Activated CD4-positive, alpha-beta T cell treated with anti-CD3 and anti-CD28 coated beads, Interleukin-2, amount 10 ng/mL, durations not matched to agents 24 days and 14 days (primary cell): Measurements from ENCODE around the gene FOXC1. TPM values are rescaled to one million over a fixed set of nuclear protein-coding genes. Genes with fewer than 3 reads are reported as not detected.

Source experiments
- DNase-seq: peaks from one replicate; pipeline ENCODE4 v3.0.0; 2022
- H3K27ac Mint-ChIP-seq: one replicate; pipeline ENCODE4 v1.8.0; 2022; ENCODE audit warnings: mild to moderate bottlenecking, mixed read lengths
- H3K27me3 Mint-ChIP-seq: one replicate; pipeline ENCODE4 v1.8.0; 2022; ENCODE audit warnings: mixed read lengths
- H3K36me3 Mint-ChIP-seq: one replicate; pipeline ENCODE4 v1.8.0; 2022; ENCODE audit warnings: low read depth, mild to moderate bottlenecking, mixed read lengths
- H3K4me1 Mint-ChIP-seq: one replicate; pipeline ENCODE4 v1.8.0; 2021; ENCODE audit warnings: mixed read lengths
- H3K4me3 Mint-ChIP-seq: one replicate; pipeline ENCODE4 v1.8.0; 2022; ENCODE audit warnings: mild to moderate bottlenecking, moderate library complexity, mixed read lengths
- H3K9me3 Mint-ChIP-seq: one replicate; pipeline ENCODE4 v1.8.0; 2021; ENCODE audit warnings: mixed read lengths
- intact Hi-C: fragments of 100-400 bp; cut with micrococcal nuclease; formaldehyde crosslinking; loops from one replicate; pipeline ENCODE4 v1.15.1; 2023
- total RNA-seq: library from RNA; stranded (reverse); gene quantifications from 2 replicates; pipeline ENCODE4 v1.2.3, GENCODE V29; 2022

The FOXC1 gene
- total RNA-seq, 1 donor from 2014 or later = 0.07 TPM

DNA sequence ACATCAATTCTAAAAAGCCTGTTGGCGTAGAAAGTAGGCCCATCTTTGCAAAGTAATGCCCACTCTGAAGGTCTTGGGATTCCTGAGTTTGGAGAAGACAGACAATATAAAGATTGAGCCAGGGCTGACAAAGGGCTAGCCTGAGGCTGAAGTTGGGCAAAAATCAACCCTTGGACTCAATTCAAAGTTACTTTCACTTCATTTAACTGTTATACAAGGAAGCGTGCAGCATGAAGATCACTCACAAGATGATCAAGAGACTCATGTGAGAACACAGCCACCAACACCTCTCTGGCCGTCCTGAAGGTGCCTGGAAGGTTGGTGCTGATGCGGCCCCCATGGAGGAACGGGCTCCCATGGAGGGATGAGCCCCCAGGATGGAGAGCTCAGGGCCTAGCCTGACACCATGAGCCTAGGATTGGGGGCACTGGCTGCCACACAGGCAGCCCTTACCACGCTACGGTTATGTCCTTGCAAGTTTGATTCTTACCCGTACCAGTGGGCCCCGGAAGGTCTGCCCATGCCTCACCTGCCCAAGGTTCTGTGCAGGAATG is 26.6 kb downstream of the FOXC1 start:
- Mint-ChIP-seq H3K4me3 (no peak overlapping the region), H3K36me3 (no peaks in the 10 kb centered on the region), H3K9me3 (no peaks in the 10 kb centered on the region), H3K4me1 (no peaks in the 10 kb centered on the region), H3K27me3 (no peaks in the 10 kb centered on the region), H3K27ac (no peak overlapping the region)
- intact Hi-C loops = no loop called here
- DNase-seq = no peak

DNA sequence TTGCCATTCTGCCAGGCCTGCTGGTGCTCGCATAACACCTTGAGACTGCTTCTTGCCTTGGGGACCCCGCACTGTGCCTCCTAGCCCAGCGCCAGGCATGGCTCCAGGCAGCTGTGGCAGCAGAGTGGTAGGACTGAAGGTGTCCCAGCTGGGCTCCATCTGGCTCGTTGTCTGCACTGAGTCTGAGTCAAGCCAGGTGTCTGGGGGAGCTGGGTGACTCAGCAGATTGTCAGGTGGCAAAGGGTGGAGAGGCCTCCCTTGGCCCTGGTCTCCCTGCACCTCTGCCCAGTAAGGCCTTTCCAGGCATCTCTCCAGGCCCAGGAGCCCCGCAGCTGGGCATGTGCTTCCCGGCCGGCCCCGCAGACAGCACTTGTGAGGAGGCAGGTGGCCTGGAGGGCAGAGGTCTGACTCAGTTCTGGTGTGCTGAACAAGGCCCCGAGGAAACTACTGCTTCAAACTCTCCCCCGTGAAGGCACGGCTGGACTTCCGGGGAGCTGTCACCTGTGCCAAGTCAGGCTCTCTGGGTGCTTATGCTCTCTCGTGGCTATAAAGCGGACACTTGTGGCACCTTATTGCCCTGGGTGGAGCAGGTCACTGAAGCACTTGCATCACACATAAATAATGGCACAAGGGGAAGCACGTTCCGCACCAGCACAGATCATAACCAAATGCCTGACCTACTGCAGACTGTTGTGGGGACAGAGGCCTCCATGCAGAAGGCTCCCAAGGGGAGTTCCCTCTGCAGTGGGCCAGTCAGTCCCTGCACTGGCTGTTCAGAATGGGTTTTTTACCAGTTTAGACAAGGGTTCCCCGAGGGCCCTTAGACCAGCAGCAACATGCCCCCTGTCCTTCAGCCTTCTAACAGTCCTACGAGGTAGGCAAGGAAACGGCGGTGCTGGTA is 27.5 kb downstream of the FOXC1 start:
- no peaks in the 10 kb centered on the region for H3K9me3 Mint-ChIP-seq
- no peaks in the 10 kb centered on the region for H3K27me3 Mint-ChIP-seq
- no peak for DNase-seq
- H3K36me3 Mint-ChIP-seq = no peaks in the 10 kb centered on the region
- no peak overlapping the region for H3K4me3 Mint-ChIP-seq
- H3K27ac Mint-ChIP-seq = no peak overlapping the region
- intact Hi-C loops = no loop called here
- H3K4me1 Mint-ChIP-seq = no peaks in the 10 kb centered on the region

DNA sequence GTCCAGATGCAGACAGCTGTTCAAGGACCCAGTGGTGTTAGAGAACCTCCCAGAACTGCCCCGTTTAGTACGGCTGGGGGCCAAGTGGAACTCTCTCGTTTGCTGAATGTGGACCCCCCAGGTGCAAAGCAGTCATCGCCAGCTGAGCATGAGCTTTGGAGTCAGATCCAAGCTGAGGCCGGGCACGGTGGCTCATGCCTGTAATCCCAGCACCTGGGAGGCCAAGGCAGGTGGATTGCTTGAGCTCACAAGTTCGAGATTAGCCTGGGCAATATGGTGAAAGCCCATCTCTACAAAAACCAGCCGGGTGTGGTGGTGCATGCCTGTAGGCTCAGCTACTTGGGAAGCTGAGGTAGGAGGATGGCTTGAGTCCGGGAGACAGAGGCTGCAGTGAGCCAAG is 29.7 kb downstream of the FOXC1 start:
- intact Hi-C loops = no loop called here
- no peak for DNase-seq
- Mint-ChIP-seq H3K36me3 (no peaks in the 10 kb centered on the region), H3K4me3 (no peak overlapping the region), H3K4me1 (no peaks in the 10 kb centered on the region), H3K9me3 (no peaks in the 10 kb centered on the region), H3K27me3 (no peaks in the 10 kb centered on the region), H3K27ac (no peak overlapping the region)

DNA sequence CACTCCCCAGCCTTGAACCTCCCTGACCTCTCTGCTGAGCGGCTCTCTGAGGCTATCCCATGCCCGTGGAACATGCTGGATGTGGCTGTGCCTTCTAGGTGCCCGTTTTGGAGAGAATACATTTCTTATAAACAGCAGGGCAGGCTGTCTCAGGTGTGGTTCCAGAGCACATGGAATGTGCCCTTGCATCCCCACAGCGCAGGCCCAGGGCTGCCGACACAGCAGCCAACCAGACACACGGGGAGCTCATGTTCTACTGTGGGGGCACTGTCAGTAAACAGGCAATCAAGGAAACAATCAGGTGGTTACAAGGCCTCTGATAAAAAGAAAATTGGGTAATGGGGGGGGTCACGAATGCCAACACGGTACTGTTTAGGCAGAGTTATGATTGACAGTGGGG is 30.8 kb downstream of the FOXC1 start:
- H3K27me3 Mint-ChIP-seq = no peaks in the 10 kb centered on the region
- no peaks in the 10 kb centered on the region for H3K36me3 Mint-ChIP-seq

DNA sequence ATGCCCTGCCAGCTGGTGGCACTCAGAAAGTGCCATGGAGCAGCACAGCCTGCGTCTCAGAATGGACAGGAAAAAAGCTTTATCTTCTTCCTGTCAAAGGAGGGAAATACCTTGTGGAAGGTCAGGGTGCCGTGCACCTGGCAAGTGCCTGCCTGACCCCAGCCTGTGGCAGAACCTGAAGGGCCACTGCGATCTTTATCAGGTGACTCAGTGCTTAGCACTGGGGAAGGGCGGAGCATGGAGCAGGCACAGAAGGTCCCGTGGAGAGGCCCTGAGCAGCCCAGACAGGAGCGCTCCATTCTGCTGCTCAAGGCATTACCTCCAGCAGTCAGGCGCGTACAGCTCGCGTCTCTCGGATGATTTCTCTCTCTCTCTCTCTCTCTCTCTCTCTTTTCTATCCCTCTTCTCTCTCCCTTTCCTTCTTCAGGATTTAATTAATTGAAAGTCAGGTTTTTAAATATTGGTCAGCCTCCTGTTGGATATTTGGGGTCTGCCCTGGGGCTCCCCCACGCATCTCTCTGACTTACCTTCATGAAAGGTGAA is 31.7 kb downstream of the FOXC1 start:
- Mint-ChIP-seq H3K27ac (no peak overlapping the region), H3K4me3 (no peak overlapping the region), H3K27me3 (no peaks in the 10 kb centered on the region), H3K4me1 (no peaks in the 10 kb centered on the region), H3K9me3 (no peaks in the 10 kb centered on the region), H3K36me3 (no peaks in the 10 kb centered on the region)
- no peak for DNase-seq
- intact Hi-C loops = no loop called here

More for the DNA sequence above, 30.8 kb downstream of the FOXC1 start:
- H3K27ac Mint-ChIP-seq = no peak overlapping the region
- no peak for DNase-seq
- H3K4me1 Mint-ChIP-seq = no peaks in the 10 kb centered on the region
- H3K9me3 Mint-ChIP-seq = no peaks in the 10 kb centered on the region
- no peak overlapping the region for H3K4me3 Mint-ChIP-seq
- intact Hi-C loops = no loop called here

DNA sequence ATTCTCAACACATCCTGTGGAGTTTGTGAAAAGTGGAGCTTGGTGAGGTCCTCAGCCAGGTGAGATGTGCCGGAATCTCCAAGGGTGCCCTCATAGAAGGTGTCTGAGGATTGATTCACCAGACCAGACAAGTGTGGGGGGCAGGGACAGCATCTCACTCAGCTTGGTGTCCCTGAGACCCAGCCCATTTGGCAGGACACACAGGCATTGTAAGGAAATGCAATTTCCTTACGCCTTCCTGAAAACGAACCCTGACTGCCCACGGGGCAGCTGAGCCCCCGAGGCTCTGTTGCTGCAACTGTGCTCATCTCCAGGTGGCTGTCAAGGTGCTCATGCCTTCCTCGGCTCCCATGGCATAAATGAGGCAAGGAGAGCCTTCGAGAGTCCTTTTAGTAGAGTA is 33.4 kb downstream of the FOXC1 start:
- Mint-ChIP-seq H3K27ac (no peak overlapping the region), H3K9me3 (no peaks in the 10 kb centered on the region), H3K27me3 (no peaks in the 10 kb centered on the region), H3K36me3 (no peaks in the 10 kb centered on the region), H3K4me1 (no peaks in the 10 kb centered on the region), H3K4me3 (no peak overlapping the region)
- DNase-seq = no peak
- intact Hi-C loops = no loop called here

DNA sequence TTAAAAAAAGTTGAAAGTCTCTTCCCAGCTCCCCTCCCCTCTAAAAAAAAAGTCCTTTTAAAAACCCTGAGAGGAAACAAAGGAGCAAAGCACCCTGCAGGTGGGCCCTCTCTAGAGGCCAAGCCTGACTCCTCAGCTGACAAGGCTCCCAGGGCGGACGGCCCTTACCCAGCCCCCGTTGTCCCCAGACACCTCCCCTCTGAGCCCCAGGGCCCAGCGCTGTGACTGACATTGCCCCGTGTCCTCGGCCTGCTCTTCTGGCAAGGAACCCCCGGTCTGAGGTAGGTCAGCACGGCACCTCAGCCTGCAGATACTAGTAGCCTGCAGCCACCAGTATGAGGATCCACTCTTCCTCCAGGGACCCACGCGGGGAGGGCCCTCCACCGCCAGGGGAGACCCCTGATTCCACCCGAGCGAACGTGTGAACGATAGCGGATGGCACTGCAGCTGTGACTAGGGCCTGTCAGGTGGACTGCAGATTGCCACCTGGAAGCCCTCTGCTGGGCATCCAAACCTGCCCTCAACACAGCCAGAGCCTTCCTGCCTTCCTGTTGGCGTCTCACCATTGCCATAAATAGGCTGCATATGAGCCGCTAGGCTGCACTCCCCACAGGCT is 34.2 kb downstream of the FOXC1 start:
- Mint-ChIP-seq H3K27me3 (no peaks in the 10 kb centered on the region), H3K27ac (no peak overlapping the region), H3K4me1 (no peaks in the 10 kb centered on the region), H3K36me3 (no peaks in the 10 kb centered on the region), H3K4me3 (no peak overlapping the region), H3K9me3 (no peaks in the 10 kb centered on the region)
- intact Hi-C loops = no loop called here
- no peak for DNase-seq

DNA sequence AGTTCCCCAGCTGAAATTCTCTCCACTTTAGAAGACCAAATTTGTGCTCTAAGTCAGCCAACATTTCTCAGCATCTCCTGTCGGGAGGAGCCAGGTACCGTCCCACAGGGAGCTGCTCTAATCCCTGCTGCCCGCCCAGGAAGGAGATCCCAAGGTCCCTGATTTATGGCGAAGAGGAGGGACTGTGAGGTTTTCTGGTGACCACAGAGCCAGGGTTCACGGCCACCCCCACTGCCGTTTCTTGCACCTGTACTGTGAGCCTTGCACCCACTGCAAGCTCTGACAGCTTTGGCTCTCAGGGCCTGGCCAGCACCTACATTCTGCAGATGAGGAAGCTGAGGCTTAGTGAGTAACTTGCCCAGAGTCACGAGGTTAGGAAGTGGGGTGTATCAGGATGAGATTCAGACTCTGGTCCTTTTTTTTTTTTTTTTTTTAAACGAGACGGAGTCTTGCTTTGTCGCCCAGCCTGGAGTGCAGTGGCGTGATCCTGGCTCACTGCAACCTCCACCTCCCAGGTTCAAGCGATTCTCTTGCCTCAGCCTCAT is 34.9 kb downstream of the FOXC1 start:
- intact Hi-C loops = no loop called here
- no peak for DNase-seq
- Mint-ChIP-seq H3K27ac (no peak overlapping the region), H3K36me3 (no peaks in the 10 kb centered on the region), H3K9me3 (no peaks in the 10 kb centered on the region), H3K27me3 (no peaks in the 10 kb centered on the region), H3K4me1 (no peaks in the 10 kb centered on the region), H3K4me3 (no peak overlapping the region)

DNA sequence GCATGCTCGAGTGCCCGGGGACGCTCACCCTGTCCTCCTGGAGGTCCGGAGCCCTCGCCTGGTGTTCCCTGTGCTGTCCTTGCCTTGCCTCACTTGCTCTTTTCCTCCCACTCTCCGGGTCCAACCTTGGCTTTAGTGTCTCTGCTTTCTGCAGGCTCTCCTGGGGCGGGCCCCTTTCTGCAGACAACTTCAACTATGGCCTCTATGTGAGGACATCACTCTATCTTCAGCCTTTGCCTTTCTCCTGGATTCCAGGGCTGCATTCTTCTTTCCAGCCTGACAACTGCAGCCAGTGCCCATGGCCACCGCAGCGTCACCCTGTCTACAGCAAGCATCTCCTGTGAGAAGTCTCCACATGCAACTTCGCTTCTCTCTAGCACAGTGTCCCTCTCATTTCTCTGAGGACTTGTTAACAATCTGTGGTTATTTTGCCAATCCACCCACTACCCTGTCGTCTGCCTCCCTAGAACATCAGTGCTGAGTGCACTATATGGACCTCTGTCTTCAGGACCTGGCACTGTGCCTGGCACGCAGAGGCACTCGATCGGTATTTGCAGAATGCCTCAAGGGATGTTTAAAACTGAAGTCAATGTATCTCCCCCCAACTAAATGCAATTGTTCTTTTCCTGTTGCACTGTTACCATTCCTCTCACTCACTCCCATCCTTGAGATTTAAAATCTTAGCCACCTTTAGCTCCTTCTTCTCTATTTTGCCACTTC is 35.9 kb downstream of the FOXC1 start:
- Mint-ChIP-seq H3K36me3 (no peaks in the 10 kb centered on the region), H3K27ac (no peak overlapping the region), H3K4me3 (no peak overlapping the region), H3K27me3 (no peaks in the 10 kb centered on the region), H3K4me1 (no peaks in the 10 kb centered on the region), H3K9me3 (no peaks in the 10 kb centered on the region)
- no peak for DNase-seq
- intact Hi-C loops = no loop called here

DNA sequence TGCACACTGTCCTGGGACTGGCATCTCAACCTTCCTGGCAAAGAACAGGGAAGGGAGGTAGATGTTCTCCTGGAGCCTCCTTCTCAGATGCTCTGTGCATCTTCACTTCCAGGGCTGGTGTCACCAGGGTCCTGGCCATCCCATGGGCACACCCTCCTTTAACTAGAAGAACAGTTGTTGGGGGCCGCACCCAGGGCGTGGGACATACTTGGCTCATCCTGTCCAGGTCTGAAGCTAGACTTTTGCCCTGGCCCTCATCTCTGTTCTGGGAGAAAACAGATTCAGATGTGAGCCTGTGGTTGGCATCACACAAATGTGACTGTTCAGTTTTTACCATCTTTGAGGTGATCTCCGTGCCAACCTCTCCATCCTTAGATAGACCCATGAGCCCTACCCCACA is 41.6 kb downstream of the FOXC1 start:
- Mint-ChIP-seq H3K4me3 (no peak overlapping the region), H3K9me3 (no peaks in the 10 kb centered on the region), H3K4me1 (no peaks in the 10 kb centered on the region), H3K36me3 (no peaks in the 10 kb centered on the region), H3K27ac (no peak overlapping the region), H3K27me3 (no peaks in the 10 kb centered on the region)
- intact Hi-C loops = no loop called here
- DNase-seq = no peak

DNA sequence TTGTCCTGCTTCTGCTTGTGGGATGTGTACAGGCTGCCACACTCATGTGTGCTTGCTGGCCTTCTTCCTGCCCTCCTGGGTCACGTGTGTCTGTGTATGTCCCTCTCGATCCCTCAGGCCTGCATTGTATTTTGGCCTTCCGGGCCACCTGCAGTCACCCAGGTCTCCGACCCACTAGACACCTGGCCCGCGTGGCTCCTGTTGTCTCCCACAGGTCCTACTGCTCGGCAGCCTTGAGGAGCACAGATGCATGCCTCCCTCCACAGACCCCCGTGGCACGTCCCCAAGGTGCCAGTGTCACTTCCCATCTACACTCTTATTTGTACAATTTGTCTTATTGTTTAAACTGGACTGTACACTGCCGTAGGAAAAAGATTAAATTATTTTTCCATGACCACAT is 43.1 kb downstream of the FOXC1 start:
- H3K27me3 Mint-ChIP-seq = no peaks in the 10 kb centered on the region
- H3K9me3 Mint-ChIP-seq = no peaks in the 10 kb centered on the region
- no peaks in the 10 kb centered on the region for H3K36me3 Mint-ChIP-seq
- no peak for DNase-seq
- intact Hi-C loops = no loop called here
- no peak overlapping the region for H3K4me3 Mint-ChIP-seq
- no peaks in the 10 kb centered on the region for H3K4me1 Mint-ChIP-seq
- H3K27ac Mint-ChIP-seq = no peak overlapping the region

DNA sequence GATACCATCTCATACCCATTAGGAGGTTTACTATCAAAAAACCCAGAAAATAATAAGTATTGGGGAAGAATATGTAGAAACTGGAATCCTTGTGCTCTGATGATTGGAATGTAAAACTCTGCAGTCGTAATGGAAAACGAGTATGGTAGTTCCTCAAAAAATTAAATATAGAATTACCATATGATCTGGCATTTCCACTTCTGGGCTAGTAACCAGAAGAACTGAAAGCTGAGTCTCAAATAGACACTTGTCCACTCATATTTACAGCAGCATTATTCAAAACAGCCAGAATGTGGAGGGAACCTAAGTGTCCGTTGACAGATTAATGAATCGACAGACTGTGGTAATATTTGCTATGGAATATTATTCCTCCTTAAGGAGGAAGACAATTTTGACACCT is 44.3 kb downstream of the FOXC1 start:
- H3K27me3 Mint-ChIP-seq = no peaks in the 10 kb centered on the region
- no peaks in the 10 kb centered on the region for H3K36me3 Mint-ChIP-seq
- DNase-seq = no peak
- no peaks in the 10 kb centered on the region for H3K4me1 Mint-ChIP-seq
- no peak overlapping the region for H3K27ac Mint-ChIP-seq
- H3K9me3 Mint-ChIP-seq = no peaks in the 10 kb centered on the region
- no peak overlapping the region for H3K4me3 Mint-ChIP-seq
- intact Hi-C loops = no loop called here

DNA sequence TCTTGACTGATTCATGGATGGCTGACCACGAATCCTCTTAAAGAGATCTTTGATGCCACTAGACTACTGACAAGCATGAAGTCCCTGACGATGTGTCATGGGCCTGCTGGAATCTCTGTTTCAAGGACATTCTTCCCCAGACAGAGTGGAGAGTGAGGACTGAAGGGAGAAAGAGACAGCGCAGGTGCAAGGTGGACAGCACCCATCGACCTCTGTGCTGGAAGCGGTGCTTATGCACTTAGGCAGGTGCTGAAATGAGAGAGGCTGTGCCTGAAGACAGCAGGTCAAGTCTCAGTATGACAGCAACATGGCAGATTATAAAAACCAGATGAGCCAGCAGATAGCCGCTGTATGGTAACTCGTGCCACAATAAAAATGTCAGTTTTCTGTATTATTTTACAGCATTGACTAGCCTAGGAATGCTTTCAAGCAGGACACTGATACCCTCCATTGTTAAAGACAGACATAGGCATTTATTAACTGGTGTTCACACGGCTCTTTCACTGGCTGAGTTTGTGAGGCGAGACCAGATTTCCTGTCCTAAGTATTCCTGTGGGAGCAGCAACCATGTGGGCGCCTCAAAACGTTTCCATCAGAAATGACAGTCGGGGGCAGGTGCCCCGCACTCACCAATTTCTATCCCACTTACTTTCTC is 47.5 kb downstream of the FOXC1 start:
- intact Hi-C loops = no loop called here
- Mint-ChIP-seq H3K27me3 (no peaks in the 10 kb centered on the region), H3K4me1 (no peaks in the 10 kb centered on the region), H3K27ac (no peak overlapping the region), H3K9me3 (no peaks in the 10 kb centered on the region), H3K4me3 (no peak overlapping the region), H3K36me3 (no peaks in the 10 kb centered on the region)
- no peak for DNase-seq
